ENCODE results near the gene GTPBP1. TPM values are rescaled to one million over a fixed set of nuclear protein-coding genes. Genes with fewer than 3 reads are reported as not detected.
A peak's percentile ranks its signal among the peaks of the same experiment; 100 is the strongest.

Gene GTPBP1
- total and polyA plus RNA-seq, 2 of the 13 experiments (the other 11 are each of a cell fraction or from before 2014, with no cell fraction given) = 22.3 to 27.0 TPM

DNA sequence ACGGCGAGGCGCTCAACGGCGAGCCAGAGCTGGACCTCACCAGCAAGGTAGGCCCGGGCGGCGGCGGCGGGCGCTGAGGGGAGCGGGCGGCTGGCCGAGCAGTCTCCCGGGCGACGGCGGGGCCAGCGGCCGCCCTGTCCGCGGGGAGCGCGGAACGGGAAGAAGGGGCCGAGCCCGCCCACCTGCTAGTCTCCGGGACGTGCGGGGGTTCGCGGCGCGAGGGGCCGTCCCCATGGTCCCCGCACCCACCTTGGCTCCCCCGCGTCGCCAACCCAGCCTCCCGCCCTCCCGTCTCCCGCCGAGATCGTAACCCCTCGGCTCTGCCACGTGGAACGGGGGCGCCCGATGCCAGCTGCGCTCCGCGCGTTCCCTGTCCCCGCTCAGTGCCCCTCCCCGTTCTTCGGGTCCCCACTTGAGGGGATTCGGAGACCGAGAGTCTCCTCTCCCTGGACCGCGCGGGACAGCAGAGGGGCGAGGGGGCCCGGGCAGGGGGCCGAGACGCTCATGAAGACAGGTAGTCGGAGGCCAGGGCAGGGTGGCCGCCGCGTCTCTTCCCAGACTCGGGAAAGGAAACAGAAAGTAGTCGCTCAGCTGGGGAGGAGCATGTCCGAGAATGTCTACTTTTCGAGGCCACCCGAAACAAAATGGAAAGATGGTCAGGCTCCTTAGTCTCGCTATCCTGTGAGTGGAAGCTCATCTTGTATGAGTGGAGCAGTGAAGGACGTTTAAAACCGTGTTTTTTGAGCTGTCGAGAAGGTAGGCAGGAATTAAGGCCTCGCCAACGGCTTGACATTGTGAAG is 557 bp downstream of the GTPBP1 start (continued):
- TF ChIP-seq ZSCAN5A (CRISPR knock-in tag; IDR thresholded peaks at IDR 0.05; ENCODE audit: borderline replicate concordance) = no peak
- TF ChIP-seq, protein P1, sequence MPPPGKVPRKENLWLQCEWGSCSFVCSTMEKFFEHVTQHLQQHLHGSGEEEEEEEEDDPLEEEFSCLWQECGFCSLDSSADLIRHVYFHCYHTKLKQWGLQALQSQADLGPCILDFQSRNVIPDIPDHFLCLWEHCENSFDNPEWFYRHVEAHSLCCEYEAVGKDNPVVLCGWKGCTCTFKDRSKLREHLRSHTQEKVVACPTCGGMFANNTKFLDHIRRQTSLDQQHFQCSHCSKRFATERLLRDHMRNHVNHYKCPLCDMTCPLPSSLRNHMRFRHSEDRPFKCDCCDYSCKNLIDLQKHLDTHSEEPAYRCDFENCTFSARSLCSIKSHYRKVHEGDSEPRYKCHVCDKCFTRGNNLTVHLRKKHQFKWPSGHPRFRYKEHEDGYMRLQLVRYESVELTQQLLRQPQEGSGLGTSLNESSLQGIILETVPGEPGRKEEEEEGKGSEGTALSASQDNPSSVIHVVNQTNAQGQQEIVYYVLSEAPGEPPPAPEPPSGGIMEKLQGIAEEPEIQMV (CRISPR knock-in tag; IDR thresholded peaks at IDR 0.05; ENCODE audit: low read depth) = no peak
- TF ChIP-seq ZEB1 (IDR thresholded peaks at IDR 0.05; ENCODE audit: insufficient replicate concordance, low read depth) = no peak
- TF ChIP-seq ZNF501 (CRISPR knock-in tag; IDR thresholded peaks at IDR 0.05) = no peak; the same call in 1 of the 2 replicates
- no peak for TF ChIP-seq KDM5B (CRISPR knock-in tag; IDR thresholded peaks at IDR 0.05; ENCODE audit: borderline replicate concordance)
- no peak for TF ChIP-seq ZZZ3 (CRISPR knock-in tag; IDR thresholded peaks at IDR 0.05; ENCODE audit: borderline replicate concordance)
- TF ChIP-seq CBX2 (IDR thresholded peaks at IDR 0.05; ENCODE audit: low read depth, low read length) = no peak
- no peak for TF ChIP-seq CBX2 (CRISPR knock-in tag; IDR thresholded peaks at IDR 0.05; ENCODE audit: low read depth)
- peak; percentile 90 for TF ChIP-seq ZNF563 (CRISPR knock-in tag; IDR thresholded peaks at IDR 0.05)
- 0 out of 4 replicates have a peak, but pooled peaks of 1 of the 2 experiments have one; percentile 9 for TF ChIP-seq KLF16 (CRISPR knock-in tag; IDR thresholded peaks at IDR 0.05)
- TF ChIP-seq ZNF18 (CRISPR knock-in tag; IDR thresholded peaks at IDR 0.05; ENCODE audit: insufficient replicate concordance) = no peak
- TF ChIP-seq KLF13 (CRISPR knock-in tag; IDR thresholded peaks at IDR 0.05) = no peak
- TF ChIP-seq FOXO4 (CRISPR knock-in tag; conservative IDR thresholded peaks at IDR 0.05) = no peak
- no peak for TF ChIP-seq ZNF615 (CRISPR knock-in tag; IDR thresholded peaks at IDR 0.05; ENCODE audit: borderline replicate concordance)
- TF ChIP-seq KMT2A (CRISPR knock-in tag; IDR thresholded peaks at IDR 0.05) = peak; percentile 6; the same call in 1 of the 2 replicates
- no peak for TF ChIP-seq EP300 (IDR thresholded peaks at IDR 0.05; ENCODE audit: low read depth in 2 of 2, low read length in 2 of 2)
- no peak for TF ChIP-seq EP300 (CRISPR knock-in tag; IDR thresholded peaks at IDR 0.05; ENCODE audit: borderline replicate concordance)
- TF ChIP-seq SETDB1 (CRISPR knock-in tag; IDR thresholded peaks at IDR 0.05; ENCODE audit: borderline replicate concordance) = no peak
- no peak for TF ChIP-seq SUZ12 (IDR thresholded peaks at IDR 0.05; ENCODE audit: low read depth, low read length)
- TF ChIP-seq BRCA1 (CRISPR knock-in tag; IDR thresholded peaks at IDR 0.05) = no peak
- no peak for TF ChIP-seq TP53 (CRISPR knock-in tag; conservative IDR thresholded peaks at IDR 0.05)
